Measurements from ENCODE around the gene SORCS2.

SORCS2 gene

DNA sequence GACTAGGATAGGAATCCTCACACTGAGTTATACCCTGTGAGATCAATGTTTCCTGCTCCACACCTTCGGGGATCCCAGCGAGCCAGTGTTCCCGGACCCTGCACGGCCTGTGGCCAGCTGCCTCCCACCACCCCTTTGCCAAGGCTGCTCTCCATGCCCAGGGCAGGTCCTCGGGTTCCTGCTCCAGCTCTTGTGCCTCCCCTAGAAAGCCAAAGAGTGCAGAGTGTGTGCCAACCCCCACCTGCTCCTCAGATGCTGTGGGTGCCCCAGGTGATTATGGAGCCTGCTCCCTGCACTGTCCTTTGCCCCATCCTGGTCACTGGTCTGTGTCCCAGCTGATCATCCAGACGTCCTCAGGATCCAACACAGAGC lies 500.9 kb downstream of the SORCS2 start:
- Histone ChIP-seq H3K36me3 (ENCODE audit: control insufficient read depth in 1 of 2, insufficient read depth in 2 of 2, low read length in 2 of 2) (no peaks in the 10 kb centered on the region), H3K4me2 (ENCODE audit: low read length) (no peak overlapping the region), H3K27me3 (ENCODE audit: insufficient read depth, low read length) (no peaks in the 10 kb centered on the region), H3K27ac (ENCODE audit: low read depth, low read length) (no peak overlapping the region), H3K79me2 (ENCODE audit: control insufficient read depth, insufficient read depth, low read length, poor library complexity) (no peaks in the 10 kb centered on the region), H3K4me1 (ENCODE audit: control insufficient read depth in 1 of 2, insufficient read depth in 2 of 2, low read length in 2 of 2) (no peaks in the 10 kb centered on the region), H3K18ac (ENCODE audit: low read length) (no peak overlapping the region), H2BK5ac (ENCODE audit: low read depth, low read length, poor library complexity) (no peak overlapping the region), H4K91ac (ENCODE audit: low read depth, low read length) (no peak overlapping the region), H3K23ac (ENCODE audit: low read length) (no peak overlapping the region), H2BK120ac (ENCODE audit: insufficient read depth, low read length, poor library complexity) (no peak overlapping the region), H3K9me3 (ENCODE audit: insufficient read depth, low read depth, low read length) (peaks cover 13% of the 10 kb centered on the region), H3K14ac (ENCODE audit: low read length) (no peak overlapping the region), H2AFZ (ENCODE audit: insufficient read depth, low read length, poor library complexity) (no peak overlapping the region), H2AK5ac (ENCODE audit: low read length) (no peak overlapping the region), H2BK12ac (ENCODE audit: low read length) (no peak overlapping the region), H3K4ac (ENCODE audit: low read depth, low read length) (no peak overlapping the region), H4K8ac (ENCODE audit: low read depth, low read length) (no peak overlapping the region), H4K12ac (ENCODE audit: low read depth, low read length) (no peak overlapping the region), H3K79me1 (ENCODE audit: low read length) (no peaks in the 10 kb centered on the region), H3K9ac (ENCODE audit: low read length) (no peak overlapping the region), H3K4me3 (ENCODE audit: low read depth, low read length) (no peak overlapping the region)
- DNase-seq: no peak
- WGBS (ENCODE audit: extremely low coverage, insufficient coverage, insufficient read length): no CpG with 5 or more reads among the region's 6 CpGs

DNA sequence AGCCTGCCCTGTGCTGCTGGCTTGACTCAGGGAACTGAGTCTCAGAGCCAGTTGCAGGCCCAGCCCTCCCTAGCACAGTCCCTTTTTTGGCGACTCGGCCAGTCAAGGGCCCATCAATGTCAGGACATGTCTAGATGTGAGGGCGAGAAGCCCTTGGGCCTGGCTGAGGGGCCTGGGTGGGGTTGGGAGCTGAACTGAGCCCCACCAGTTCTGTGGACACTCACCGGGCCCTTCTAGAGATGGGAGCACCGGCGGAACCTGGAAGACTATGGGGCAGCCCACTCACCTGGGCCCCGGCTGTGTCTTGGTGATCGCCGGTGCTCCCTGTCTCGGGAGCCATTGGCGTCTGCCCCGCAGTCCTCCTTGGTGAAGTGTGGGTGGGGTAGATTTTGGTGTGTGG lies 501.4 kb downstream of the SORCS2 start:
- H3K4me1 ChIP-seq (ENCODE audit: control insufficient read depth in 1 of 2, insufficient read depth in 2 of 2, low read length in 2 of 2): no peaks in the 10 kb centered on the region
- no peaks in the 10 kb centered on the region for H3K36me3 ChIP-seq (ENCODE audit: control insufficient read depth in 1 of 2, insufficient read depth in 2 of 2, low read length in 2 of 2)
- H4K12ac ChIP-seq (ENCODE audit: low read depth, low read length): no peak overlapping the region
- no peak overlapping the region for H4K8ac ChIP-seq (ENCODE audit: low read depth, low read length)
- H2BK120ac ChIP-seq (ENCODE audit: insufficient read depth, low read length, poor library complexity): no peak overlapping the region
- DNase-seq: no peak
- no peaks in the 10 kb centered on the region for H3K27me3 ChIP-seq (ENCODE audit: insufficient read depth, low read length)
- H2AFZ ChIP-seq (ENCODE audit: insufficient read depth, low read length, poor library complexity): no peak overlapping the region
- no peaks in the 10 kb centered on the region for H3K79me1 ChIP-seq (ENCODE audit: low read length)
- no CpG with 5 or more reads among the region's 12 CpGs for WGBS (ENCODE audit: extremely low coverage, insufficient coverage, insufficient read length)
- H3K9me3 ChIP-seq (ENCODE audit: insufficient read depth, low read depth, low read length): peaks cover 13% of the 10 kb centered on the region
- H3K4me2 ChIP-seq (ENCODE audit: low read length): no peak overlapping the region
- no peak overlapping the region for H3K27ac ChIP-seq (ENCODE audit: low read depth, low read length)
- H2AK5ac ChIP-seq (ENCODE audit: low read length): no peak overlapping the region
- no peak overlapping the region for H3K23ac ChIP-seq (ENCODE audit: low read length)
- H3K18ac ChIP-seq (ENCODE audit: low read length): no peak overlapping the region
- no peak overlapping the region for H4K91ac ChIP-seq (ENCODE audit: low read depth, low read length)
- no peaks in the 10 kb centered on the region for H3K79me2 ChIP-seq (ENCODE audit: control insufficient read depth, insufficient read depth, low read length, poor library complexity)
- H3K4me3 ChIP-seq (ENCODE audit: low read depth, low read length): no peak overlapping the region
- no peak overlapping the region for H2BK12ac ChIP-seq (ENCODE audit: low read length)
- H2BK5ac ChIP-seq (ENCODE audit: low read depth, low read length, poor library complexity): no peak overlapping the region
- no peak overlapping the region for H3K9ac ChIP-seq (ENCODE audit: low read length)
- H3K14ac ChIP-seq (ENCODE audit: low read length): no peak overlapping the region
- no peak overlapping the region for H3K4ac ChIP-seq (ENCODE audit: low read depth, low read length)

DNA sequence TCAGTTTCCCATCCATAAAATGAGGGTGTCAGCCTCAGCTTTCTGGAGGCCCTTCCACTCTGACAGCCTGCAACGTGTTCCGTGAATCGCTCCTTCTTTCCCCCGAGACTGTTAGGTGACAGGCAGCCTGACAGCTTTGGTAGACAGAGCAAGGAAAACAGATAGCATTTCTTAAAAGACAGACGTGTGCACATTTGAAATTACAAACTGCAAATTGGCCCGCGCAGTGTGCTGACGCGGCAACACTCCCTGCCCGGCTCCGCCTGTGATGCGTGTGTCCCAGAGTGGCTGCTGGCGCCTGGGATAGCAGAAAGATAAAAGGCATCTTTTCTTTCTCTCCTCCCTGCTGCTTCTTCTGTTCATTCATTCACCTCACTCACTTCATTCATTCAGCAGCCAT lies 502.0 kb downstream of the SORCS2 start:
- Histone ChIP-seq H4K8ac (ENCODE audit: low read depth, low read length) (no peak overlapping the region), H3K27me3 (ENCODE audit: insufficient read depth, low read length) (no peaks in the 10 kb centered on the region), H3K9me3 (ENCODE audit: insufficient read depth, low read depth, low read length) (peaks cover 13% of the 10 kb centered on the region), H4K91ac (ENCODE audit: low read depth, low read length) (no peak overlapping the region), H3K4me3 (ENCODE audit: low read depth, low read length) (no peak overlapping the region), H3K9ac (ENCODE audit: low read length) (no peak overlapping the region), H2BK12ac (ENCODE audit: low read length) (no peak overlapping the region), H3K27ac (ENCODE audit: low read depth, low read length) (no peak overlapping the region), H3K23ac (ENCODE audit: low read length) (no peak overlapping the region), H2AFZ (ENCODE audit: insufficient read depth, low read length, poor library complexity) (no peak overlapping the region), H2BK120ac (ENCODE audit: insufficient read depth, low read length, poor library complexity) (no peak overlapping the region), H3K36me3 (ENCODE audit: control insufficient read depth in 1 of 2, insufficient read depth in 2 of 2, low read length in 2 of 2) (no peaks in the 10 kb centered on the region), H3K18ac (ENCODE audit: low read length) (no peak overlapping the region), H3K4me2 (ENCODE audit: low read length) (no peak overlapping the region), H2AK5ac (ENCODE audit: low read length) (no peak overlapping the region), H3K4me1 (ENCODE audit: control insufficient read depth in 1 of 2, insufficient read depth in 2 of 2, low read length in 2 of 2) (no peaks in the 10 kb centered on the region), H4K12ac (ENCODE audit: low read depth, low read length) (no peak overlapping the region), H3K79me1 (ENCODE audit: low read length) (no peaks in the 10 kb centered on the region), H3K79me2 (ENCODE audit: control insufficient read depth, insufficient read depth, low read length, poor library complexity) (no peaks in the 10 kb centered on the region), H3K4ac (ENCODE audit: low read depth, low read length) (no peak overlapping the region), H2BK5ac (ENCODE audit: low read depth, low read length, poor library complexity) (no peak overlapping the region), H3K14ac (ENCODE audit: low read length) (no peak overlapping the region)
- DNase-seq: no peak
- no CpG with 5 or more reads among the region's 13 CpGs for WGBS (ENCODE audit: extremely low coverage, insufficient coverage, insufficient read length)

DNA sequence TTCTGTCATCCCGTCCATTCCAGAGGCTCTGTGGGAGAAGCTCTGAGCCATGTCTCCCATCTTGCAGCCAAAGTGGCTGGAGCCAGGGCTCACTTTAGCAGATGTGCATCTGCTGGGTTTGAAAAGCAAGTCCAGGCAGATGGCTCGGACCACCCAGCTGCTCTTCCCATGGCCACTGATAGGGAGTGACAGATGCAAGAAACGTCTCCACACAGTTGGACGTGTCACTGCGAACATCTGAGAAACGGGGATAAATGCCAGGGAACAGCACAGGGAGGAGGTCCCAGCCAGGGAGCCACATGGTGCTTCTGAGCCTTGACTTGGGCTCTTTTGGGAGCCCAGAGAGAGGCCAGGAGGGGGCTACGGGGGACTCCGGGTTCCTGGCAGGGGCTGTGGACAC lies 505.0 kb downstream of the SORCS2 start:
- H3K4me2 ChIP-seq (ENCODE audit: low read length): no peak overlapping the region
- H3K4me1 ChIP-seq (ENCODE audit: control insufficient read depth in 1 of 2, insufficient read depth in 2 of 2, low read length in 2 of 2): no peaks in the 10 kb centered on the region
- no peak overlapping the region for H2AK5ac ChIP-seq (ENCODE audit: low read length)
- H3K27ac ChIP-seq (ENCODE audit: low read depth, low read length): no peak overlapping the region
- H3K18ac ChIP-seq (ENCODE audit: low read length): no peak overlapping the region
- no peak overlapping the region for H2BK120ac ChIP-seq (ENCODE audit: insufficient read depth, low read length, poor library complexity)
- H2AFZ ChIP-seq (ENCODE audit: insufficient read depth, low read length, poor library complexity): no peak overlapping the region
- H3K4me3 ChIP-seq (ENCODE audit: low read depth, low read length): no peak overlapping the region
- WGBS (ENCODE audit: extremely low coverage, insufficient coverage, insufficient read length): no CpG with 5 or more reads among the region's 8 CpGs
- peaks cover 6% of the 10 kb centered on the region for H3K9me3 ChIP-seq (ENCODE audit: insufficient read depth, low read depth, low read length)
- no peak overlapping the region for H3K4ac ChIP-seq (ENCODE audit: low read depth, low read length)
- no peak for DNase-seq
- H3K23ac ChIP-seq (ENCODE audit: low read length): no peak overlapping the region
- no peak overlapping the region for H4K12ac ChIP-seq (ENCODE audit: low read depth, low read length)
- no peak overlapping the region for H3K9ac ChIP-seq (ENCODE audit: low read length)
- no peak overlapping the region for H2BK5ac ChIP-seq (ENCODE audit: low read depth, low read length, poor library complexity)
- H3K79me2 ChIP-seq (ENCODE audit: control insufficient read depth, insufficient read depth, low read length, poor library complexity): no peaks in the 10 kb centered on the region
- no peak overlapping the region for H3K14ac ChIP-seq (ENCODE audit: low read length)
- H4K91ac ChIP-seq (ENCODE audit: low read depth, low read length): no peak overlapping the region
- H3K79me1 ChIP-seq (ENCODE audit: low read length): peaks cover 1% of the 10 kb centered on the region
- H3K27me3 ChIP-seq (ENCODE audit: insufficient read depth, low read length): no peaks in the 10 kb centered on the region
- H4K8ac ChIP-seq (ENCODE audit: low read depth, low read length): no peak overlapping the region
- no peak overlapping the region for H2BK12ac ChIP-seq (ENCODE audit: low read length)
- H3K36me3 ChIP-seq (ENCODE audit: control insufficient read depth in 1 of 2, insufficient read depth in 2 of 2, low read length in 2 of 2): no peaks in the 10 kb centered on the region

Data from trophoblast cell (in vitro differentiated cells and primary cell).